Measurements from ENCODE around the gene HSD17B13. TPM values are rescaled to one million over a fixed set of nuclear protein-coding genes. Genes with fewer than 3 reads are reported as not detected.

HSD17B13 gene
- total and polyA plus RNA-seq, 2 of the 13 experiments (the other 11 are each of a cell fraction or from before 2014, with no cell fraction given), result 0.04 to 0.15 TPM

DNA sequence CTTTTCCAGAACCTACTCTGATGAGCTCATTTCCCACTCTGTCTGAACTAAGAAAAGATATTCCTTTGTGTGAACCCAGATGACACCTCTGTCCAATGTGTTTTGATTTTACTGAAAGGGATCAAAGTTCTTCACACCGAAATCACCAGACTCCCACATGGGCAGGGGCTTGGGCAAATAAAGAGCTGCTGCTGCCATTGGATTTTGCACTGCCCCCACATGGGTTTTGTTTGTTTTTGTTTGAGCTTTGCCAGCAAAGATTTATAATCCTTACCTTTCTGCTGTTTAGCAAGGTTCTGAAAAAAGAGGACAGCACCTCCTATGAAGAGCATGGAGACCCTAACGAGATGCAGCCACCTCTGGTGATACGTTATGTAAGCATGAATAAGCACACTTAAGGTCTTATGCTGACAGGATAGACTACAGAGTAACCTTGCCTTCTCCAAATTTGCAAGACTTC is 44.3 kb downstream of the HSD17B13 start (continued):
- TF ChIP-seq, protein P1, sequence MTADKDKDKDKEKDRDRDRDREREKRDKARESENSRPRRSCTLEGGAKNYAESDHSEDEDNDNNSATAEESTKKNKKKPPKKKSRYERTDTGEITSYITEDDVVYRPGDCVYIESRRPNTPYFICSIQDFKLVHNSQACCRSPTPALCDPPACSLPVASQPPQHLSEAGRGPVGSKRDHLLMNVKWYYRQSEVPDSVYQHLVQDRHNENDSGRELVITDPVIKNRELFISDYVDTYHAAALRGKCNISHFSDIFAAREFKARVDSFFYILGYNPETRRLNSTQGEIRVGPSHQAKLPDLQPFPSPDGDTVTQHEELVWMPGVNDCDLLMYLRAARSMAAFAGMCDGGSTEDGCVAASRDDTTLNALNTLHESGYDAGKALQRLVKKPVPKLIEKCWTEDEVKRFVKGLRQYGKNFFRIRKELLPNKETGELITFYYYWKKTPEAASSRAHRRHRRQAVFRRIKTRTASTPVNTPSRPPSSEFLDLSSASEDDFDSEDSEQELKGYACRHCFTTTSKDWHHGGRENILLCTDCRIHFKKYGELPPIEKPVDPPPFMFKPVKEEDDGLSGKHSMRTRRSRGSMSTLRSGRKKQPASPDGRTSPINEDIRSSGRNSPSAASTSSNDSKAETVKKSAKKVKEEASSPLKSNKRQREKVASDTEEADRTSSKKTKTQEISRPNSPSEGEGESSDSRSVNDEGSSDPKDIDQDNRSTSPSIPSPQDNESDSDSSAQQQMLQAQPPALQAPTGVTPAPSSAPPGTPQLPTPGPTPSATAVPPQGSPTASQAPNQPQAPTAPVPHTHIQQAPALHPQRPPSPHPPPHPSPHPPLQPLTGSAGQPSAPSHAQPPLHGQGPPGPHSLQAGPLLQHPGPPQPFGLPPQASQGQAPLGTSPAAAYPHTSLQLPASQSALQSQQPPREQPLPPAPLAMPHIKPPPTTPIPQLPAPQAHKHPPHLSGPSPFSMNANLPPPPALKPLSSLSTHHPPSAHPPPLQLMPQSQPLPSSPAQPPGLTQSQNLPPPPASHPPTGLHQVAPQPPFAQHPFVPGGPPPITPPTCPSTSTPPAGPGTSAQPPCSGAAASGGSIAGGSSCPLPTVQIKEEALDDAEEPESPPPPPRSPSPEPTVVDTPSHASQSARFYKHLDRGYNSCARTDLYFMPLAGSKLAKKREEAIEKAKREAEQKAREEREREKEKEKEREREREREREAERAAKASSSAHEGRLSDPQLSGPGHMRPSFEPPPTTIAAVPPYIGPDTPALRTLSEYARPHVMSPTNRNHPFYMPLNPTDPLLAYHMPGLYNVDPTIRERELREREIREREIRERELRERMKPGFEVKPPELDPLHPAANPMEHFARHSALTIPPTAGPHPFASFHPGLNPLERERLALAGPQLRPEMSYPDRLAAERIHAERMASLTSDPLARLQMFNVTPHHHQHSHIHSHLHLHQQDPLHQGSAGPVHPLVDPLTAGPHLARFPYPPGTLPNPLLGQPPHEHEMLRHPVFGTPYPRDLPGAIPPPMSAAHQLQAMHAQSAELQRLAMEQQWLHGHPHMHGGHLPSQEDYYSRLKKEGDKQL (CRISPR knock-in tag; IDR thresholded peaks at IDR 0.05; ENCODE audit: low read depth), result peak; percentile 69
- TF ChIP-seq, protein P2, sequence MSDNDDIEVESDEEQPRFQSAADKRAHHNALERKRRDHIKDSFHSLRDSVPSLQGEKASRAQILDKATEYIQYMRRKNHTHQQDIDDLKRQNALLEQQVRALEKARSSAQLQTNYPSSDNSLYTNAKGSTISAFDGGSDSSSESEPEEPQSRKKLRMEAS (IDR thresholded peaks at IDR 0.05), result peak; percentile 91
- TF ChIP-seq ZNF430 (CRISPR knock-in tag; IDR thresholded peaks at IDR 0.05), result peak; percentile 77; the same call in 1 of the 2 replicates
- 0 out of 2 replicates have a peak, but pooled peaks have one; percentile 44 for TF ChIP-seq SNAI1 (CRISPR knock-in tag; IDR thresholded peaks at IDR 0.05; ENCODE audit: borderline replicate concordance)
- no peak for TF ChIP-seq ZNF446 (CRISPR knock-in tag; IDR thresholded peaks at IDR 0.05)
- TF ChIP-seq, protein P3, sequence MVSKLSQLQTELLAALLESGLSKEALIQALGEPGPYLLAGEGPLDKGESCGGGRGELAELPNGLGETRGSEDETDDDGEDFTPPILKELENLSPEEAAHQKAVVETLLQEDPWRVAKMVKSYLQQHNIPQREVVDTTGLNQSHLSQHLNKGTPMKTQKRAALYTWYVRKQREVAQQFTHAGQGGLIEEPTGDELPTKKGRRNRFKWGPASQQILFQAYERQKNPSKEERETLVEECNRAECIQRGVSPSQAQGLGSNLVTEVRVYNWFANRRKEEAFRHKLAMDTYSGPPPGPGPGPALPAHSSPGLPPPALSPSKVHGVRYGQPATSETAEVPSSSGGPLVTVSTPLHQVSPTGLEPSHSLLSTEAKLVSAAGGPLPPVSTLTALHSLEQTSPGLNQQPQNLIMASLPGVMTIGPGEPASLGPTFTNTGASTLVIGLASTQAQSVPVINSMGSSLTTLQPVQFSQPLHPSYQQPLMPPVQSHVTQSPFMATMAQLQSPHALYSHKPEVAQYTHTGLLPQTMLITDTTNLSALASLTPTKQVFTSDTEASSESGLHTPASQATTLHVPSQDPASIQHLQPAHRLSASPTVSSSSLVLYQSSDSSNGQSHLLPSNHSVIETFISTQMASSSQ (IDR thresholded peaks at IDR 0.05; ENCODE audit: low read depth), result peak; percentile 53; the same call in 1 of the 2 replicates
- TF ChIP-seq, protein P3 (CRISPR knock-in tag; IDR thresholded peaks at IDR 0.05; ENCODE audit: borderline replicate concordance), result peak; percentile 35; the same call in 1 of the 2 replicates
- TF ChIP-seq RBM22 (optimal IDR thresholded peaks at IDR 0.05; ENCODE audit: low read length), result no peak
- TF ChIP-seq GABPB1 (CRISPR knock-in tag; IDR thresholded peaks at IDR 0.05), result no peak; the same call in 1 of the 2 replicates
- TF ChIP-seq, protein P4, sequence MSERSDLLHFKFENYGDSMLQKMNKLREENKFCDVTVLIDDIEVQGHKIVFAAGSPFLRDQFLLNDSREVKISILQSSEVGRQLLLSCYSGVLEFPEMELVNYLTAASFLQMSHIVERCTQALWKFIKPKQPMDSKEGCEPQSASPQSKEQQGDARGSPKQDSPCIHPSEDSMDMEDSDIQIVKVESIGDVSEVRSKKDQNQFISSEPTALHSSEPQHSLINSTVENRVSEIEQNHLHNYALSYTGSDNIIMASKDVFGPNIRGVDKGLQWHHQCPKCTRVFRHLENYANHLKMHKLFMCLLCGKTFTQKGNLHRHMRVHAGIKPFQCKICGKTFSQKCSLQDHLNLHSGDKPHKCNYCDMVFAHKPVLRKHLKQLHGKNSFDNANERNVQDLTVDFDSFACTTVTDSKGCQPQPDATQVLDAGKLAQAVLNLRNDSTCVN (CRISPR knock-in tag; IDR thresholded peaks at IDR 0.05; ENCODE audit: borderline replicate concordance), result 0 out of 2 replicates have a peak, but pooled peaks have one; percentile 61
- TF ChIP-seq, protein P5, sequence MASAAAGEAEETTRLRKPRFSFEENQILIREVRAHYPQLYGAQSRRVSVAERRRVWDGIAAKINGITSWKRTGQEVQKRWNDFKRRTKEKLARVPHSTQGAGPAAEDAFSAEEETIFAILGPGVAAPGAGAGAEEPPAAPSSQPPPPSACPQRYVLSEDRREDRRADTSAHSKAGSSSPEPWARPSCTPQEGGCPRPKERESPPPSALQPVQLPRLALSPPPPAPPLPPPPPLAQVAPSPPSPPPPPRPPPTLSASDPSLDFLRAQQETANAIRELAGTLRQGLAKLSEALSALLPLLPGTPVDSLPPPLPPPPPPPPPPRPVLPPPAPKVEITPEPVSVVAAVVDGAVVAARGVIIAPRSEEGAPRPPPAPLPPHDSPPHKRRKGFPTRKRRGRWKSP (CRISPR knock-in tag; IDR thresholded peaks at IDR 0.05), result peak; percentile 85; the same call in 1 of the 2 replicates
- TF ChIP-seq ZNF850 (CRISPR knock-in tag; conservative IDR thresholded peaks at IDR 0.05), result no peak
- peak; percentile 67 for TF ChIP-seq HOXA3 (CRISPR knock-in tag; IDR thresholded peaks at IDR 0.05)
- peak; percentile 95 for TF ChIP-seq MEIS1 (CRISPR knock-in tag; IDR thresholded peaks at IDR 0.05; ENCODE audit: borderline replicate concordance)
- TF ChIP-seq SYNCRIP (IDR thresholded peaks at IDR 0.05; ENCODE audit: insufficient read depth, low read depth, low read length), result no peak
- peak; percentile 66 for TF ChIP-seq TEAD3 (CRISPR knock-in tag; optimal IDR thresholded peaks at IDR 0.05; ENCODE audit: borderline replicate concordance)
